Adrenal gland (tissue), 12 donors: ENCODE data around the gene UGT1A10. TPM values are rescaled to one million over a fixed set of nuclear protein-coding genes. Genes with fewer than 3 reads are reported as not detected.

Experiments
- DNase-seq, 7 donors: peaks; one replicate each; pipeline ENCODE4 v3.0.0-alpha.2; 2019 to 2020
- H3K27ac ChIP-seq, 5 donors: fragments of 200-600 bp; sonication (generic) in 4 of 5; 1 replicate in 3 of 5; 2 replicates in 2 of 5; pipeline versions ENCODE4 v1.5.1 to v1.8.0; 2016 to 2020; ENCODE audit warnings: mild to moderate bottlenecking in 1 of 5
- H3K27me3 ChIP-seq: fragments of 200-600 bp; 2 replicates; pipeline ENCODE4 v1.8.0; 2021
- H3K36me3 ChIP-seq, 2 donors: fragments of 200-600 bp; replicated peaks in 1 of 2; 1 replicate in 1 of 2; 2 replicates in 1 of 2; pipeline versions ENCODE4 v1.5.1 to v1.8.0; 2018 to 2022
- H3K4me1 ChIP-seq, 2 donors: fragments of 200-600 bp; replicated peaks in 1 of 2; 1 replicate in 1 of 2; 2 replicates in 1 of 2; pipeline versions ENCODE4 v1.5.1 to v1.8.0; 2018 to 2021
- H3K4me3 ChIP-seq, 4 donors: fragments of 200-600 bp; sonication (generic) in 3 of 4; one replicate each; pipeline ENCODE4 v1.5.1; 2016 to 2018
- H3K9me3 ChIP-seq, 3 donors: fragments of 200-600 bp; sonication (generic) in 1 of 3; replicated peaks in 1 of 3; 1 replicate in 2 of 3; 2 replicates in 1 of 3; pipeline versions ENCODE4 v1.5.1 to v1.8.0; 2016 to 2021
- CTCF ChIP-seq, 6 experiments: fragments of 450-650 bp in 4 of 6; fragments of 200-600 bp in 2 of 6; sonication (generic) in 1 of 6; IDR thresholded peaks; 1 replicate in 5 of 6; 2 replicates in 1 of 6; pipeline versions ENCODE4 v1.5.1 to v1.8.0; 2016 to 2021; ENCODE audit warnings: antibody characterized with exemption in 6 of 6, mild to moderate bottlenecking in 2 of 6, moderate library complexity in 1 of 6
- POLR2A ChIP-seq, 2 donors: fragments of 450-650 bp; IDR thresholded peaks; one replicate each; pipeline ENCODE4 v1.6.1; 2017; ENCODE audit warnings: antibody characterized with exemption in 2 of 2, mild to moderate bottlenecking in 2 of 2, moderate library complexity in 1 of 2
- WGBS, 4 donors: extraction: QIAGEN DNeasy Blood & Tissue Kit in 2 of 4; methylation state at CpG; one replicate each; pipeline versions ENCODE4 v1.1.5 to v1.1.7; 2013 to 2017; 5-methylcytosine and 5-hydroxymethylcytosine counted together
- intact Hi-C, 2 donors: fragments of 100-400 bp; cut with DNase I; formaldehyde crosslinking; loops; one replicate each; pipeline versions ENCODE4 v1.14.1 to v1.15.0; 2022 to 2023
- polyA plus RNA-seq, 3 donors: library from polyadenylated mRNA; stranded (reverse); fragments of 200-250 nt in 2 of 3; fragments of 350-450 nt in 1 of 3; fragmentation: Illumina TruSeq in 1 of 3; extraction: RNeasy Lipid Tissue Mini Kit (QIAGEN cat#74804) in 1 of 3; gene quantifications; one replicate each; pipeline ENCODE4 v1.2.3, GENCODE V29; 2013 to 2014
- total RNA-seq, 9 donors: library from RNA; depleted of rRNA in 4 of 9; stranded (reverse); fragments of >200 nt in 4 of 9; fragments of 120-200 nt in 1 of 9; fragmentation: NEBNext Ultra II Directional in 1 of 9; extraction: Animal tissue kit (Norgen Biotek cat#: 25700) in 1 of 9; gene quantifications; one replicate each; pipeline versions ENCODE4 v1.1.0 to v1.2.4, GENCODE V29; 2013 to 2023
- donor health status: healthy with polysubstance abuse.
- donor health status: Bipolar disorder and iron deficiency.
- donor health status: DM: yes; HTN: yes; CAD: no.
- donor health status: DM: no; HTN: no; CAD: no.
- donor health status: DM: no; HTN: no; CAD: no.
- donor health status: DM: yes; HTN: yes; CAD: no.

The UGT1A10 gene
- total and polyA plus RNA-seq, 12 donors = not detected

- intact Hi-C loops = no loop called here
- H3K4me1 ChIP-seq = no peaks in the 10 kb centered on the region
- H3K9me3 ChIP-seq = no peaks in the 10 kb centered on the region
- no peaks in the 10 kb centered on the region for H3K27me3 ChIP-seq
- 84 to 88% (median 86%) methylated on average over 4 of the region's 4 CpGs for WGBS, 4 donors
- no peak within 1 kb of the TSS for H3K4me3 ChIP-seq
- no peak within 1 kb of the TSS for H3K27ac ChIP-seq
- no peak for DNase-seq
- no peaks in the 10 kb centered on the region for H3K36me3 ChIP-seq
- TF ChIP-seq POLR2A (IDR thresholded peaks at IDR 0.05) (no peak), CTCF (IDR thresholded peaks at IDR 0.05) (no peak)
Observed at GRCh38 chr2:233692648-233693047, 56.4 kb downstream of the UGT1A10 start, which contains the start of gene UGT1A6. TSS of gene UGT1A6 (plus strand) at chr2:233692890. CDS start at chr2:233693005, 115 bp downstream.

GRCh38 chr2:233693963-233694362 is 57.7 kb downstream of the UGT1A10 start:
- 69 to 74% (median 71%) methylated on average over 6 of the region's 6 CpGs for WGBS, 4 donors
- no peak overlapping the region for H3K27ac ChIP-seq
- TF ChIP-seq CTCF (IDR thresholded peaks at IDR 0.05) (no peak), POLR2A (IDR thresholded peaks at IDR 0.05) (no peak)
- no peak for DNase-seq
- H3K9me3 ChIP-seq = no peaks in the 10 kb centered on the region
- H3K27me3 ChIP-seq = no peaks in the 10 kb centered on the region
- H3K4me3 ChIP-seq = no peak overlapping the region
- H3K4me1 ChIP-seq = no peaks in the 10 kb centered on the region
- H3K36me3 ChIP-seq = no peaks in the 10 kb centered on the region
- intact Hi-C loops = no loop called here

- intact Hi-C loops = no loop called here
- Histone ChIP-seq H3K27ac (no peak overlapping the region), H3K36me3 (no peaks in the 10 kb centered on the region), H3K27me3 (no peaks in the 10 kb centered on the region), H3K4me3 (no peak overlapping the region), H3K9me3 (no peaks in the 10 kb centered on the region), H3K4me1 (peaks cover 6 to 7% of the 10 kb centered on the region in 2 donors)
- TF ChIP-seq CTCF (IDR thresholded peaks at IDR 0.05) (no peak), POLR2A (IDR thresholded peaks at IDR 0.05) (no peak)
- DNase-seq = no peak
- WGBS, 4 donors = 73 to 84% (median 81%) methylated on average over 4 of the region's 4 CpGs
Observed at GRCh38 chr2:233698740-233699139, 62.5 kb downstream of the UGT1A10 start.

GRCh38 chr2:233699424-233700027 is 63.3 kb downstream of the UGT1A10 start:
- H3K4me3 ChIP-seq = no peak overlapping the region
- H3K4me1 ChIP-seq = peaks cover 6 to 7% of the 10 kb centered on the region in 2 donors
- 83 to 95% (median 89%) methylated on average over 8 of the region's 8 CpGs for WGBS, 4 donors
- peak overlapping the region in 4 of 5 donors; percentile 8 to 88 (median 54) for H3K27ac ChIP-seq
- TF ChIP-seq CTCF (IDR thresholded peaks at IDR 0.05) (no peak), POLR2A (IDR thresholded peaks at IDR 0.05) (no peak)
- no peak for DNase-seq
- H3K27me3 ChIP-seq = no peaks in the 10 kb centered on the region
- intact Hi-C loops = no loop called here
- no peaks in the 10 kb centered on the region for H3K36me3 ChIP-seq
- no peaks in the 10 kb centered on the region for H3K9me3 ChIP-seq
